ENCODE data around the gene ZBTB16.

ZBTB16 gene

DNA sequence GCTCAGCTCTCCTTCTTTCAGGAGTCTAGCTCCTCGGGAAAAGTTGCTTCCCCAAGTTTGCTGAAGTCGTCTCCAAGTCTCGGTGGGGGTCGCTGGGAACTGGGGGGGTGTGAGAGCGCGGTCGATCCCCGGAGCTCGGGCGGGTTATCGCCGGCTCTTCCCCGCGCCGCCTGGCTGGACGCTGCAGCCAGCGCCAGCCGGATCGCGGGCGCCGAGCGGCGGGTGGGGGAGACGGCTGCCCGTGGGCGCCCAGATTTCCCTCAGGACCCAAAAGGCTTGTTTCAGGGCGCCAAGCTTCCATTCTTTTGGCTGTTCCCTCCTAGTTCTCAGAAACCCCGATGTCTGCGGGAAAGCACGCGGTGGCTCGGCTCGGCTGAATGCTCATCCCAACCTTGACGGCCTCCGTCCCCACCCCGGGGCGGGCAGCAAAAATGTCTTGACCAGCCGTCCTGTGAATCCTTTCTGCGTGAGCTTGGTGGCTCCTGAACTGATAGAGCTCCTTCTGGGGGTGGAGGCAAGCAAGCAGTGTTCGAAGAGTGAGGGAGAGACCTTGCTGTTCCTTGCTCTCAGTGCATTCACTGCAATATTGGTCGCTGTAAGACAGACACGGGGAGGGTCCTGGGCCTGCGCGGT is 1.7 kb downstream of the ZBTB16 start:
- ATAC-seq (ENCODE audit: low read depth) (peak; percentile 16), DNase-seq (ENCODE audit: low spot score) (no peak)
- peak overlapping the region; percentile 68 for H3K4me3 ChIP-seq (ENCODE audit: severe bottlenecking)
- peak overlapping the region; percentile 49 for H3K27ac ChIP-seq (ENCODE audit: poor library complexity, severe bottlenecking)
- TF ChIP-seq, protein P1, sequence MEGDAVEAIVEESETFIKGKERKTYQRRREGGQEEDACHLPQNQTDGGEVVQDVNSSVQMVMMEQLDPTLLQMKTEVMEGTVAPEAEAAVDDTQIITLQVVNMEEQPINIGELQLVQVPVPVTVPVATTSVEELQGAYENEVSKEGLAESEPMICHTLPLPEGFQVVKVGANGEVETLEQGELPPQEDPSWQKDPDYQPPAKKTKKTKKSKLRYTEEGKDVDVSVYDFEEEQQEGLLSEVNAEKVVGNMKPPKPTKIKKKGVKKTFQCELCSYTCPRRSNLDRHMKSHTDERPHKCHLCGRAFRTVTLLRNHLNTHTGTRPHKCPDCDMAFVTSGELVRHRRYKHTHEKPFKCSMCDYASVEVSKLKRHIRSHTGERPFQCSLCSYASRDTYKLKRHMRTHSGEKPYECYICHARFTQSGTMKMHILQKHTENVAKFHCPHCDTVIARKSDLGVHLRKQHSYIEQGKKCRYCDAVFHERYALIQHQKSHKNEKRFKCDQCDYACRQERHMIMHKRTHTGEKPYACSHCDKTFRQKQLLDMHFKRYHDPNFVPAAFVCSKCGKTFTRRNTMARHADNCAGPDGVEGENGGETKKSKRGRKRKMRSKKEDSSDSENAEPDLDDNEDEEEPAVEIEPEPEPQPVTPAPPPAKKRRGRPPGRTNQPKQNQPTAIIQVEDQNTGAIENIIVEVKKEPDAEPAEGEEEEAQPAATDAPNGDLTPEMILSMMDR (IDR thresholded peaks at IDR 0.05; ENCODE audit: poor library complexity, severe bottlenecking), result no peak
- peaks cover 16% of the 10 kb centered on the region for H3K27me3 ChIP-seq (ENCODE audit: insufficient read depth, poor library complexity, severe bottlenecking)
- peaks cover 46% of the 10 kb centered on the region for H3K36me3 ChIP-seq (ENCODE audit: low read depth)
- peaks cover 3% of the 10 kb centered on the region for H3K4me1 ChIP-seq (ENCODE audit: insufficient read depth, poor library complexity, severe bottlenecking)
- no peaks in the 10 kb centered on the region for H3K9me3 ChIP-seq (ENCODE audit: severe bottlenecking)

DNA sequence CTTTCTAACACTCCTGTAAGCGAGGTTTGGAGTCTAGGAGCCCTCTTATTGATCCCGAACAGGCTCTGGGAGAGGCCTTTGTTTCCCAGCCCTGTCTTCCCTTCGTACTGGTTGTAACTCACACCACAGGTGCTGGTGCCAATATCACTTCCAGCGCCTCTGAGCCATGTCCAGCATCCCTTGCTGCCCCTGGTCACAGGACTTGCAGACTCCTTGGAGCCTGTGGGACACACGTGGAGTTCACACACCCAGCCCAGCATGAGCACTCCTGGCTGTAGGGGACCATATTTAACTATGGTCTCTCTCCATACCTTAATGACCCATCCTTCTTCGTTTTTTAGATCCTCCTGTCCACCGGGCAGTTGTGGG is 2.2 kb downstream of the ZBTB16 start:
- peaks cover 16% of the 10 kb centered on the region for H3K27me3 ChIP-seq (ENCODE audit: insufficient read depth, poor library complexity, severe bottlenecking)
- DNase-seq (ENCODE audit: low spot score) (no peak), ATAC-seq (ENCODE audit: low read depth) (no peak)
- H3K27ac ChIP-seq (ENCODE audit: poor library complexity, severe bottlenecking), result peak overlapping the region; percentile 49
- TF ChIP-seq, protein P1 (IDR thresholded peaks at IDR 0.05; ENCODE audit: poor library complexity, severe bottlenecking), result no peak
- peaks cover 3% of the 10 kb centered on the region for H3K4me1 ChIP-seq (ENCODE audit: insufficient read depth, poor library complexity, severe bottlenecking)
- peaks cover 49% of the 10 kb centered on the region for H3K36me3 ChIP-seq (ENCODE audit: low read depth)
- peak overlapping the region; percentile 68 for H3K4me3 ChIP-seq (ENCODE audit: severe bottlenecking)
- H3K9me3 ChIP-seq (ENCODE audit: severe bottlenecking), result no peaks in the 10 kb centered on the region

- peaks cover 16% of the 10 kb centered on the region for H3K27me3 ChIP-seq (ENCODE audit: insufficient read depth, poor library complexity, severe bottlenecking)
These were observed 2.8 kb downstream of the ZBTB16 start for GRCh38 chr11:114062272-114062671.

GRCh38 chr11:114063149-114063828 is 3.8 kb downstream of the ZBTB16 start:
- ATAC-seq (ENCODE audit: low read depth), result no peak
- TF ChIP-seq, protein P1 (IDR thresholded peaks at IDR 0.05; ENCODE audit: poor library complexity, severe bottlenecking), result no peak
- Histone ChIP-seq H3K27me3 (ENCODE audit: insufficient read depth, poor library complexity, severe bottlenecking) (peaks cover 8% of the 10 kb centered on the region), H3K4me1 (ENCODE audit: insufficient read depth, poor library complexity, severe bottlenecking) (peaks cover 3% of the 10 kb centered on the region), H3K4me3 (ENCODE audit: severe bottlenecking) (no peak overlapping the region), H3K36me3 (ENCODE audit: low read depth) (peaks cover 63% of the 10 kb centered on the region), H3K27ac (ENCODE audit: poor library complexity, severe bottlenecking) (no peak overlapping the region), H3K9me3 (ENCODE audit: severe bottlenecking) (no peaks in the 10 kb centered on the region)
- no peak for DNase-seq (ENCODE audit: low spot score)

More at GRCh38 chr11:114062272-114062671, 2.8 kb downstream of the ZBTB16 start:
- H3K27ac ChIP-seq (ENCODE audit: poor library complexity, severe bottlenecking), result no peak overlapping the region
- TF ChIP-seq, protein P1 (IDR thresholded peaks at IDR 0.05; ENCODE audit: poor library complexity, severe bottlenecking), result no peak
- DNase-seq (ENCODE audit: low spot score) (no peak), ATAC-seq (ENCODE audit: low read depth) (no peak)
- H3K9me3 ChIP-seq (ENCODE audit: severe bottlenecking), result no peaks in the 10 kb centered on the region
- H3K36me3 ChIP-seq (ENCODE audit: low read depth), result peaks cover 54% of the 10 kb centered on the region
- peaks cover 3% of the 10 kb centered on the region for H3K4me1 ChIP-seq (ENCODE audit: insufficient read depth, poor library complexity, severe bottlenecking)
- no peak overlapping the region for H3K4me3 ChIP-seq (ENCODE audit: severe bottlenecking)

DNA sequence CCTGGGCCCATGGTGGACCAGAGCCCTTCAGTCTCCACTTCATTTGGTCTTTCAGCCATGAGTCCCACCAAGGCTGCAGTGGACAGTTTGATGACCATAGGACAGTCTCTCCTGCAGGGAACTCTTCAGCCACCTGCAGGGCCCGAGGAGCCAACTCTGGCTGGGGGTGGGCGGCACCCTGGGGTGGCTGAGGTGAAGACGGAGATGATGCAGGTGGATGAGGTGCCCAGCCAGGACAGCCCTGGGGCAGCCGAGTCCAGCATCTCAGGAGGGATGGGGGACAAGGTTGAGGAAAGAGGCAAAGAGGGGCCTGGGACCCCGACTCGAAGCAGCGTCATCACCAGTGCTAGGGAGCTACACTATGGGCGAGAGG is 4.3 kb downstream of the ZBTB16 start:
- DNase-seq (ENCODE audit: low spot score) (no peak), ATAC-seq (ENCODE audit: low read depth) (no peak)
- Histone ChIP-seq H3K4me1 (ENCODE audit: insufficient read depth, poor library complexity, severe bottlenecking) (peaks cover 3% of the 10 kb centered on the region), H3K36me3 (ENCODE audit: low read depth) (peaks cover 63% of the 10 kb centered on the region), H3K27me3 (ENCODE audit: insufficient read depth, poor library complexity, severe bottlenecking) (peaks cover 3% of the 10 kb centered on the region), H3K9me3 (ENCODE audit: severe bottlenecking) (no peaks in the 10 kb centered on the region), H3K27ac (ENCODE audit: poor library complexity, severe bottlenecking) (no peak overlapping the region), H3K4me3 (ENCODE audit: severe bottlenecking) (no peak overlapping the region)
- TF ChIP-seq, protein P1 (IDR thresholded peaks at IDR 0.05; ENCODE audit: poor library complexity, severe bottlenecking), result no peak
